ENCODE measurements around the gene TNFSF15. TPM values are rescaled to one million over a fixed set of nuclear protein-coding genes. Genes with fewer than 3 reads are reported as not detected.

The TNFSF15 gene
- total RNA-seq, 1 donor from 2014 or later = 0.16 TPM

DNA sequence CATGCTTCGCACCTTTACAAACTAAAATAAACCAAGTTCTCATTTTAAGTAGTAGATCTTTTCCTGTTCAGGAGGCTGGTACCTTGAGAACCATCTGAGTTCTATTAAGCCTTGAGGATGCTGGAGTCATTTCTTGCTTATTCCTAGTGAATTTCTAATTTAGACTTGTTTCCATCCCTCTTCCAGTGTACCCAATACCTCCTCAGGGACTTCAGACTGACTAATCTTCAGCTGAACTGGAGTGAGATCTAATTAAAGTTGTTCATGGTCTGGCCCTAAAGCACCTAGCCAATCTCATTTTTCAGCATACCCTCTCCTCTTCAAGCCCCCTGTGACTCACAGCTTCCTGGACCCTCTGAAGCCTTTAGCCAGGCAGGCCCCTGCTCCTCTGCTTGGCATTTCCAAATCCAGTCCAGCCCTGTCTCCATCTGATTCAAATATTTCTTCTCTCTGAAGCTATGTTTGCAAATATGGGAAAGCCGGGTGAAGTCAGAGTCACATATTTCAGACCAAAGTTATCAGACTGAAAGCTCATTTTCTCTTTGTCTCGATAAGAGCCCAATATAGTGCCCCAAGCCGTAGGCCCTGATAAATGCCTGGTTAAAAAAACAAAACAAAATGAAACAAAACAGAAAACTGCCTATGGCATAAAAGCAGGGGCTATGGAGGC, 19.4 kb upstream of the TNFSF15 start:
- DNase-seq = no peak

DNA sequence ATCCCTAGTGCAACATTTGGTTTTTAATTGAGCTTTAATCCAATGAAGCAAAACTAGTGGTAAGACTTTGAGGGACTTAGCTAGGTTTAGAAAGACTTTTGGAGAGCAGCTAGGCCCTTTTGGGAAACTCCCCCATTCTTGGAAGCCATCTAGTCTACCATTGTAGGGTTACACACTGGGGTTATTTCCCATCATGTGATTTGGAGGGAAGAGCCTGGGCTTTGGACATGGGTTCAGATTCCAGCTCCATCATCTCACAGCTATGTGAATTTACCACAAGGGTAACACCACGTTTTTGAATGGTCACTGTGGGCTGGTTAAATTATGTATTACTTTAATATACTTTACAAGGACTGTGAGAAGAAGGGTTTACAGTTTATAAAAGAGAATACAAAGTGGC, 18.3 kb upstream of the TNFSF15 start:
- no peak for DNase-seq

DNA sequence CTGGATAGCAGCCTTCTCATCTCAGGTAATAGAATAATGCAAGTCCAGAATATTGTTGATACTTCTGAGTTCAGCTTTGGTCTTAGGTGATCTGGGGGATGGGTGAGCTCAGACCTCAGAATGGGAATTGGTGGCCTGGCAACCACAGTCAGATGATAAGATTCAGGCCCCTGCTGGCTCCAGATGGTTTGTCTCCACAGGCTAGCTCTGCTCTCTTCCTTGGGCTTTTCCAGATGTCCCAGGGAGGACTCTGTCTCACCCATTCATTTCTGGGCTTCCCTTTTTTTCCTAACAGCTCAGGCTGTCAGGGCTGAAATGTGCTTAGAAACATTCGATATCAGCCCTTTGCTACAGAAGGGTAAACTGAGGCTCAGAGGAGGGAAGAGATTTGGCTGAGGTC, 17.6 kb upstream of the TNFSF15 start:
- no peak for DNase-seq

DNA sequence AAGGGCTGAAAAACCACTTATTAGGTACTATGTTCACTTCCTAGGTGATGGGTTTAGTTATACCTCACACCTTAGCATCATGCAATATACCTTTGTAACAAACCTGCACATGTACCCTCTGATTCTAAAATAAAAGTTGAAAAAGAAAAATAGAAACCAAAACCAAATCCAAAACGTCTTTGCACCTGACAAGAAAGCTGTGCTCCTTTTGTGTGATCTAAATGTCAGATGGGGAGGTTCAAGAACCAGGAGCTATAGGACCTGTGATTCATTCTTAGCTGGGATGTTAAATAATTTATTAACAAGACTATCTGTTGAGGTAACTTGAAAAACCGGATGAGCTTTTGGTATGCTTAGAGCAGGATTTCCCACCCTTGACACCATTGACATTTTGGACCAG, 16.9 kb upstream of the TNFSF15 start:
- no peak for DNase-seq

DNA sequence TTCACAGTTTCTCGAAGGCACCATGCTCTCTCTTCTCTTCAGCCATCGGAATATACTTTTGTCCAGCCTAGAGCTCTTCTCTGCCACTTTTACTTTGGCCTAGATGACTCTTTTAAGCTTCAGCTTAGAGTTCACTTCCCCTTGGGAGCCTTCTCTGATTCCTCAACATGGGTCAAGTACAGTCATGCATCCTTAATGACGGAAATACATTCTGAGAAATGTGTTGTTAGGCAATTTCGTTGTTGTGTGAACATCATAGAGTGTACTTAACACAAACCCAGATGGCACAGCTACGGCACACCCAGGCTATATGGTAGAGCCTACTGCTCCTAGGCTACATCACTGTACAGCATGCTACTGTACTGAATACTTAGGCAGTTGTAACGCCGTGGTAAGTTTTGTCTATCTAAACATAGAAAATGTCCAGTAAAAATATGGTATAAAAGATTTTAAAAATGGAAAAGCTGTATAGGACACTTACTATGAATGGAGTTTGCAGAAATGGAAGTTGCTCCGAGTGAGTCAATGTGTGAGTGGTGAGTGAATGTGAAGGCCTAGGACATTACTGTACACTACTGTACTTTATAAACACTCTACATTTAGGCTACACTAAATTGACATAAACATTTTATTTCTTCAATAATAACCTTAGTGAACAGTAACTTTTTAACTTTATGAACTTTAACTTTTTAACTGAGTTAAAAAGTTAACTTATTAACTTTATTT, 15.1 kb upstream of the TNFSF15 start:
- no peak for DNase-seq

DNA sequence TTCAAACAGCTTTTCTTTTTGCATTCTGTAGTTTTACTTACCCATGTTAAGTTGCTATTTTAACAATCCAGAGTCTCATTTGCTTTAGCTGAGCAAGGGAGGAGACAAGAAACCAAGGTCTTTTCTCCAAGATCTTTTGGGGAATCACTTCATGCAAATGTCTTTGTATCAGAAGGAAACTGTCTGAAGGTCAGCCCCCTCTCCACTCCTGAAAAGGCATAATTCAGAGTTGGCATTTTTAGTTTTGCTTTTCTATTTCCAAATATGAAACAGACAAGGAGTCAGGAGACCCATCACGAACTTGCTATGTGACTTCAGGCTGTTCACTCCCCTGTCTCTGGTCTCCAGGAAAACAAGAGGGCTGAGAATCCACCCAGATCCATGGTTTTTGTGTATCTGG, 12.3 kb upstream of the TNFSF15 start:
- DNase-seq = no peak

DNA sequence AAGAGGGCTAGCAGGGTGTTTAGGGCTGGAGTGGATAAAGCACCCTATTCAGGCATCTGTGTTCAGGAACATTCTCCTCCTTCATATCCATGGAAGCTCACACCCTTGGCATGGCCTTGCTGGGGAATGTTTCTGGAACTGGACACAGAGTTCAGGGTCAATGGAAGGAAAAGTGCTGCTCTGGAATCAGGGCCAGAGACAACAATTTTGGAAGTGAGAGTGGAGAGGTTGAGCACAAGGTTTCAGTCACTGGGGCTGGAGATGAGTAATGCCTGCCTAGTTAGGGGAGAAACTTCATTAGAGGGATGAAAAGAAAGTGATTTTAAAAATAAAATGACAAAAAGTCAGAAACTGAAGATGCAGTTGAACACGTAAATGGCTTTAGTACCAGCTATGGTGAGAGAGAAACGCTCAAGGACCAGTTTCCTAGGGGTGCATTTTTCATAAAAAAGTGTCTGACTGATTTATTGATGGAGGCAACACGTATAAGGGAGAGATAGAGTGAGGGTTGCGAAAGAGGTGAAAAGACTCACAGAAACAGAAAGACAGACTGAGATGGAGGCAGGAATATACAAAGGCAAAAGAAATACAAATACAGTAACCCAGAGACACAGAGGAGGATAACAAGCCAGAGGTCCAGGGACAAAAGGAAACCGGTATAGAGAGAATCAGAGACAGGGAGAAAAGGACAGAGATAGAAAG, 8.0 kb upstream of the TNFSF15 start:
- DNase-seq = no peak

DNA sequence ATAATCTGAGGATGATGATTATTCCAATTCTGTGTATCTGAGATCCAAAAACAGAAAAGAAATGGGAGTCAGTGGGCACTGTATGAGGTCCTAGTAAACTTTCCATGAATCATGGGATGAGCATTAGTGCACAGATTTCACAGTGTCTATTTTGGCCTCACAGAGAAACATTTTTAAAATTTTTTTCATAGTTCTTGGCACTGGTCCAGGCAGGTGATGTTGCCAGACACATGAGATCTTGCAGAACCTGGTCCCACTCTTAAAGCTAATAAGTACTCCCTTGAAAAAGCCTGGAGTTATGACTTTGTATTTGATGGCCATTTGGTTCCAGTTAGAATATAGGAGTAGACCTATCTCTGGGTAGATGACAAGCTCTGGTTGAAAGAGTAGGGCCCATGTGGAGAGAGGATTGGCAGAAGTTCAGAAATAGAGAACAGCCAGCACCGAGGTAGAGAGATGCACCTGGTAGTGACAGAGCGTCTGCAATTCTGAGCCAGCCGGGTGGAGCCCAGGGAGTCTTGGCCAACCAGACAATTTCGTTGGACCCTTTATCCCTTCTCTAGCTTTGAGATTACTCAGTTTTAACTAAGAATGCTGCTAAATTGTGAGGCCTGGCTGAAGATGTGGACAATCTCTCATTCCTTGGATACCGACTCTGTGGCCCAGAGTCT, 6.3 kb upstream of the TNFSF15 start:
- DNase-seq = no peak

DNA sequence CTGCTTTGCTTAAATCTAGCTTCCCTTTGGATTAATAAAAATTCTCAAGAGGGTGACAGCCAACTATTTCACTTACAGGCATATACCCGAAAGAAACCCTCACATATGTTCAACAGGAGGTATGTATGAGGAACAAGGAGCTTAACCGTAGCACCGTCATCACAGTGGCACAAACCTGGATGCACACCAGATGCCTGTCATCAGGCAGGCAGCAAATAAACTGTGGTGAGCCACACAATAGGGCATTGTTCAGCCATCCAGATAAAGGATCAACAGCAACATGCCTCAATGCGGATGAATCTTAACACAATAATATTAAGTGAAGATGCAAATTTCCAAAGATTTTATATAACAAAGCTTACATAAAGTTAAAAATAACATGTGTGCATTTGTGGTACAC, 5.5 kb upstream of the TNFSF15 start:
- DNase-seq = no peak

DNA sequence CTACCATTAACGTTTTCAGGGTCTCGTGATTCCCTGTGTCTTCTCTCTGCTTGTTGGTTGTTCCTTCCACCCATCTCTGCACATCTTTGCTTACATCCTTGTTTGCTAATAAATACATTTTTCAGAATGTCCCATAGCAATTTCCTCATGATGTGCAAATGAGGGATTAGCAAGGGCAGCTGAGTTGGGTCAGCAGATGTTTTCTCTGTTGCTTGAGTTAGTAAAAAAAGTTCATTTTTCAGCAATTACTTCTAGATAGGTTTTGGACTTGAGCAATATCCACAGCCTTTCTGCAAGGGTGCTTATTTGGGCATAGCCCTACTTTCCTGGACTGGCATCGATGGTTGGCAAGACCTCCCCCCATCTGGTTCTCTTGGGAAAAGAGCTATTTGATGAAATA, 4.8 kb upstream of the TNFSF15 start:
- DNase-seq = no peak

DNA sequence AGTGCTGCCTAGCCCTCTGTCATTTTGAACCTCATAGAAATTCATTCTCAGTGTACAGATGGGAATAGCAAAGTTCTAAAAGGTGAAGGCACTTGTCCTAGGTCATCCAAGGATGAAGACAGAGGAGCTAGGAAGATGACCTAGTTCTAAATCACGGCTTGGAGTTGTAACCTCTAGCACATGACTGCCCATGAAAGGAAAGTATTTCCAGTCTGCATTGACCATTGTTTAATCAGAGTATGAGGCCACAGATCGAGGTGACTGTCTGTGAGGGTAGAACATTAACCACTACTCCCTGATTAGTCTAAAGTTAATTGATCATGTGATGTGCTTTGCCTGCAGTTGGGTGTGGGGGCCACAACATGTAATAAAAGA, 674 bp upstream of the TNFSF15 start:
- no peak for DNase-seq

DNA sequence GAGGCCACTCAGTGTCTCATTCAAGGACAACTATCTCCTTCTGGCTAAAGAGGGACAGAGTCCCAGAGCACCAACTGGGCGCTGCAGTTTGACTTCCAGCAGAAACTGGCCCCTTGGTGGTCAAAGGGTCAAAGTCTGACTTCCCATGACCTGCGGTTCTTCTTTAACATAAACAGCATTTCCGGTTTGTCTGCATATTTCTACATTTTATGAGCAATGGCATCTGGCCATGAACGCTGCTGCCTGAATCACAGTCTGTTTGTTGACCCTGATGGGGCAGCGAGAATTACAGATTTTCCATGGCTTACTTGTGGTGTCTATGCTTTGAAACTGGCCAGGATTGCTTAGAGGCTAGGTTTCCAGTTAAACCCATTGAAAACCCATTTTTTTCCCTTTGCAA, 1.3 kb downstream of the TNFSF15 start:
- no peak for DNase-seq

DNA sequence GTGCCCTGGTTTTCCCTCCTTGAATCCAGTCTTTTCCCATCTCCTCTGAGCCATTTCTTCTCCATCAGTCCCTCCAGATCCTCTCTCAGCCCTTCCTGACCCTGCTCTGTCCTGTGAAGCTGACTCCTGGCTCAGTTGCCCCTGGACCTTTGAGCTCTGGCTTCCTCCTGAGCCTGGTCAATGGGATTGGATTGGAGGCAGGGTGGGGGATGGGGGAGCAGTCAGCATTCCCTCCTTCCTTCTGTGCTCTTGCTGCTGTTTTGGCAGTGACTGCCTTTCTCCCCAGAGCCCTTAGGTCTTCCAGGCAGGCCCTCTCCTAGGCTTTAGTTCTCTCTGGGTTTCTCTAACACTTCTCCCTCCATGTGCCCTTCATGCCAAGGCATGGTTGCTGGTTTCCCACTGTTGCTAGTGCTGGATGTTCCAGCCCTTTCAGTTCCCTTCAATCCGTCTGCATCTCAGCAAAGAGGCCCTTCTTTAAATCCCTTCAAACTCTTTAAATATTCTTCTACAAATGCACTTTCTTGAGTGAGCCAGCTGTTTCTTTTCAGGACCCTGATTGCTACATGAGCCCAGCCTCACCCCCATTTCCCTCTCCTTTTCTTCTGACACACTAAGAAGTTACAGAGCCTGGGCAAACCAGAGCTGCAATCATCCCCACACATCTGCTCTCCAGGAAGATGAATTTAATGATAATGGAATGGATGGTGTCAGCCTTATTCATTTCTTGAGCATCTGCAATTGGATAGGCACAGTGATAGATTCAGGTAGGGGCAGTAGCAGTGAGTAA, 2.2 kb downstream of the TNFSF15 start:
- no peak for DNase-seq

DNA sequence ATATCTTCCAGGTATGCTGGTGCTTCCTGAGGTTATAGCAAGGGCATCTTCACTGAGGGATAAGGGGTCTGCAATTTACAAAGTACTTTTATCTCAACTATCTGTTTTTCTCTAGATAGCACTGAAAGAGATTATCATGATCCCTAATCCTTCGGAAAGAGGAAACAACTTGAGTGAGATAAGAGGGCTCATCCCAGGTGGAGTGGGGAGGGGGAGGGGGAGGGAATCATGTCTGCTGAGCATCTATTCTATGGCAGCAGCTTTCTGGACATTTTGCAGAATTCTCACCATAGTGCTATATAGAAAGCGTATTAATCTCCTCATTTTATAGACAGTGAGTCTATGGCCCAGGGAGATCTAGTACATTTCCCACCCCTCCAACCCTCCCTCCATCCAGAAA, 5.9 kb downstream of the TNFSF15 start:
- DNase-seq = no peak

DNA sequence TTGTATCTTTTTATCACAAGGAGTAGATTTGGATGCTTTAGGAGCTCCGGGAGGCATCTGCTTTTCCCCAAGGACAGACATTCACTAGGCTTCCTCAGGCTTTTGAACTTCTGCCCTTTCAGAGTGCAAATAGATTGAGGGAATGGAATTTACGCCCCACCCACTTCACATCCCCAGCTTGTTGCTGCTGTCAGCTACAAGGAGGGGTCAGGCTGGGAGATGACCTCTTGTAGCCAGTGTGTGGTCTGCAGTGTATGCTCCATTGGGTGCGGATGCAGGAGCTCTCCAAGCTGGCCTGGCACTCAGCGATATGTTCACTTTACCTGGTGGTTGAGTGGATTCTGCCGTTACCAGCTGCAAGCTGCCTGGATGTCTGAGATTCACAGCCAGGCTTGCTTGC, 6.4 kb downstream of the TNFSF15 start:
- DNase-seq = no peak

DNA sequence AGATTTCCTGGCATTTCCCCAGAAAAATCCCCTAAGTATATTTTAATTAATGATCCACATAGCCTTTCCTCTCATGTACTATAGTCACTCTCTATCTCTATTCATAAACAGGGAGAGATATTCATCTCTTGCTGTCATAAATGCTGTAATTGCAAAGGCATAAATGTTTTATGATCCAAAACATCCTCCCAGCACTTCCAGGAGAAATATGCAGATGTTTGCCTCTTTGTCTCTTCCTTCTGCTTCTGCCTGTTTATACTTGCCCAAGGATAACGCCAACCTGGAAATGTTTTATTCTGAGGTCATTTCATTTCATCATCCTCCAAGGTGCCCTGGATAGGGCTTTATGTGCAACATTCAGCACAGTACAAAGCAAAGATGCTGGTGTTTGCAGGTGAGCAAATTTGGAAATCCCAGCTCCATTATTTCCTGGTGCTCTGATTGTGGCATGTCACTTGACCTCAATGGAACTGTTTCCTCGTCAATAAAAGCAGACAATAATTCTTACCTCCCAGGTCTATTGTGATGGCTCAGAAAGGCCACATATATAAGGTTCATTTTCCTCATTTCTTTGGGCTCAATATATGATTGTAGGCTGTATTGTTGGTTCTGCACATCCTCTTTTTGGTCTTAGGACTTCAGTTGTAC, 6.9 kb downstream of the TNFSF15 start:
- no peak for DNase-seq

DNA sequence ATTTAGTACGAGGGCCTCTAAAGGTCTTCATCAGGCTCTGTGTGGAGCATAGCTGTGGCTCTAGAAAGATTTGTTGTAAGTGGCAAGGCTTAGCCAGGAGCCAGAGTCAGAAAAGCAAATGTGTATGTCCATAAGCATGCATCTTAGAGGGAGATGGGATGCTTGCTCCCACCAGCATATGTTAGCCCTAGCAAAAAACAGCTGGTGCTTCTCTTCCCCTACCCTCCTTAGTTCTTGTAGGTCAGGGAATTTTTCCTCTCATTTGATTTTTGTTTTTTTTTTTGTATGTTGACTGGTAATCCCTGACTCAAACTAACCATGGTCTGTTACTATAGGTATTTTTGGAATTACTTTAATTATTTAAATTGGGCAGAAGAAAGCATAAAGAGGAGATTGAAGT, 7.7 kb downstream of the TNFSF15 start:
- DNase-seq = no peak

DNA sequence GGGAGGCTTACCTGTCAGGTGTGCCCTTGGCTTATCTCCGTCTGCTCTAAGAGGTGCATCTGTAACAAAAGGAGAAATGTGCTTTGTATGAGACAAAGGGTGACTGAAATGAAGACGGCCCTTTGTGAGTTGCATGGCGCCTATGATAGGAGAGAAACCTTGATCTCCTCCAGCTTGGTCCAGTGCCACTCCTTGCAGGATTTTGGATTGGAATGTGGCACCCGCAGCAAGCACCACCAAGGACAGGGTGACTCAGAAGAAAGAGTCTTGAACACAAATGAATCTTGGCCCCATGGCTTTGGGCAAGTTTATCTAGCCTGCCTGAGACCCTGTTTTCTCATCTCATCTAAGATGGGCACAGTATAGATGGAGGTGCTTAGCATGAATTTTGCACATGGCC, 13.4 kb downstream of the TNFSF15 start:
- no peak for DNase-seq

DNA sequence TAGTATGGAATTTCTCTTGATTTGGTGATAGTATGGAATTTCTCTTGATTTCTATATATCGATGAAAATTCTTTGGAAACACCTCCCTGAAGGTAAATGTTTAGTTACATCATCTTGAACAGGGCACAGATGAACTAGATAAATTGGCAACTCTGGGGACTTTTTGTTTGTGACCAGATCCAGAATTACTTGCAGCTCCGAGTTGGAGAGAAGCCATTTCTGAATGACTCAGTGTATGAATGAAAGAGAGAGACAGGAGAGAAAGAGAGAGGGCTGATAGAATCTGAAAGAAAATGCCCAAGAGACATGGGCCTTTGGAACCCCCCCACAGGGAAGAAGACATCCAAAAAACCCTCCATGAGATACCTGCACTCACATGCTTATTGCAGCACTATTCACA, 14.1 kb downstream of the TNFSF15 start:
- DNase-seq = no peak

DNA sequence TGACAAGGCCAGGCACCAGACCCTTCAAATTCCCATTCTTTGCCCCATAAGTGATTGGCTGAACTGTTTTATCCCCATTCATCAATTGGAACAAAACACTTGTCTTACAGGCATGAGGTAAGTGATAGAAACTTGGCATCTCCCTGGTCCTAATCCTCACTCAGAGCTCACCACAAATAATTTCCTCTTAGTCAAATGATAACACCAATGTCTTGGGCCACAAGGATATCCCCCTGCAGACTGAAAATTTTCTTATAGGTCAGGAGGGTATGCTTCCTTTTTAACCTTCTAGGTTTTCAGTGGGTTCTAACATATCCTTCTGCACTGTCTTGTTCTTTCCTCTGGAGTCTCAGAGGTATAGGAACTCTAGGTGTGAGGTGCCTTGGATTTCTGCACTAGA, 14.5 kb downstream of the TNFSF15 start:
- no peak for DNase-seq

DNA sequence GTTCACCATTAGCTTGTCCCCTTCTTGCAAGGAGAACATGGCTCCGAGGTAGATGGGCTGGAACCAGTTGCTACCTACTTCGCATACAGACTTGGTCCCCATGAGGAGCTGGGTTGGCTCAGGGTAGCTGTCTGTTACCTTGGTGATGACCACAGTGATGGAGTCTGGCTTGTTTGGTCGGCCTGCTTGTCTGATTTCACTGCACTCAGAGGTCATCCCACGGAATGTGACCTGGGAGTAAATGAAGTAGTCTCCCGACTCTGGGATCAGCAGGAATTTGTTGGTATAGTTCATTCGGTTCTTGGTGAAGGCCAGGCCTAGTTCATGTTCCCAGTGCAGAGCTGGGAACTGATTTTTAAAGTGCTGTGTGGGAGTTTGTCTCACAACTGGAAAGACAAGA, 15.3 kb downstream of the TNFSF15 start:
- no peak for DNase-seq

DNA sequence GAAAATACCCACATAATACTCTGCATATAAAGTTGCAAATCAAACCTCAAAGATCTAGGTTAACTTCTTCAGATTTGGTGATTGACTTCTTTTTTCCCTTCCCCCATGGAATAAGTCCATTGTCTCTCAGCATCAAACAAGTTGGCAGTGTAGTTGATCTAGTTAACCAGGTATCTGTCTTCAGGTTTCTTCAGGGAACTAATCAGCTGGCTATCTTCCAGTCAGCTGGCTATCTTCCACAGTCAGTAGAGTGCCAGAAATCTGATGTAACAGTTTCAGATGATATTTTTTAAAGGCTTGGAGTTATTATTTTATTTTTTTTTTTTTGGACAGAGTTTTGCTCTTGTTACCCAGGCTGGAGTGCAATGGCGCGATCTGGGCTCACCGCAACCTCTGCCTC, 16.8 kb downstream of the TNFSF15 start:
- DNase-seq = no peak
